Activated T-helper 1 cell treated with anti-CD3 and anti-CD28 coated beads, Interleukin-12 subunit alpha, Interleukin-12 subunit beta, Interleukin-2, Interleukin-4 antibody, amounts not matched to agents 30 ng/mL and 10 ng/mL and 1 ng/mL, durations not matched to agents 14 hours and 24 hours and 36 hours (primary cell): ENCODE data around the gene CCDC50. TPM values are rescaled to one million over a fixed set of nuclear protein-coding genes. Genes with fewer than 3 reads are reported as not detected.

Source experiments
- DNase-seq: peaks from one replicate; pipeline ENCODE4 v3.0.0; 2021; ENCODE audit warnings: low spot score
- H3K27ac Mint-ChIP-seq: one replicate; pipeline ENCODE4 v1.8.0; 2021; ENCODE audit warnings: mild to moderate bottlenecking, mixed read lengths
- H3K27me3 Mint-ChIP-seq: one replicate; pipeline ENCODE4 v1.8.0; 2022; ENCODE audit warnings: mild to moderate bottlenecking, moderate library complexity, mixed read lengths; ENCODE audit not compliant: insufficient read depth
- H3K36me3 Mint-ChIP-seq: one replicate; pipeline ENCODE4 v1.8.0; 2021; ENCODE audit warnings: low read depth, mixed read lengths
- H3K4me1 Mint-ChIP-seq: one replicate; pipeline ENCODE4 v1.8.0; 2021; ENCODE audit warnings: low read depth, mixed read lengths
- H3K4me3 Mint-ChIP-seq: one replicate; pipeline ENCODE4 v1.8.0; 2021; ENCODE audit warnings: mild to moderate bottlenecking, moderate library complexity, mixed read lengths
- H3K9me3 Mint-ChIP-seq: one replicate; pipeline ENCODE4 v1.8.0; 2021; ENCODE audit warnings: mixed read lengths
- intact Hi-C: fragments of 100-400 bp; cut with micrococcal nuclease; formaldehyde crosslinking; loops from one replicate; pipeline ENCODE4 v1.15.1; 2024
- total RNA-seq: library from RNA; stranded (reverse); gene quantifications from 2 replicates; pipeline ENCODE4 v1.2.3, GENCODE V29; 2022

Gene CCDC50
- total RNA-seq, 1 donor from 2014 or later: 36.1 TPM

DNA sequence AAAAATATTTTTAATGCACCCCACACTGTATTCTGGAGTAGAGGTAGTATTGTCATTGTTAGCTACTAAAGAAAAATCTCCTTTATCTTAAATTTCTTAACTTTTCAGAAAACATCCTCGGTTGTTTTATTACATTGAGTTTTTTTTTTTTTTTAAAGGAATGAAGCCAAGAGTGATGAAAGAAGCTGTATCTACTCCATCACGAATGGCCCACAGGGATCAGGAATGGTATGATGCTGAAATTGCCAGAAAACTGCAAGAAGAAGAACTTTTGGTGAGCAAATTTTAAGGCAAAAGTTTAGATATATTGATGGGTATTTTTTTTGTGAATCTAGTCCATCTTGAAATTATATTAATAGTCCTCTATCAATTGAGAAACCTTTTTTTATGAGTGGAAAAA lies 50.8 kb downstream of the CCDC50 start:
- Mint-ChIP-seq H3K4me3 (no peak overlapping the region), H3K27ac (no peak overlapping the region), H3K27me3 (no peaks in the 10 kb centered on the region), H3K36me3 (peaks cover 9% of the 10 kb centered on the region), H3K4me1 (peaks cover 9% of the 10 kb centered on the region), H3K9me3 (no peaks in the 10 kb centered on the region)
- intact Hi-C loops: no loop called here
- DNase-seq: no peak

DNA sequence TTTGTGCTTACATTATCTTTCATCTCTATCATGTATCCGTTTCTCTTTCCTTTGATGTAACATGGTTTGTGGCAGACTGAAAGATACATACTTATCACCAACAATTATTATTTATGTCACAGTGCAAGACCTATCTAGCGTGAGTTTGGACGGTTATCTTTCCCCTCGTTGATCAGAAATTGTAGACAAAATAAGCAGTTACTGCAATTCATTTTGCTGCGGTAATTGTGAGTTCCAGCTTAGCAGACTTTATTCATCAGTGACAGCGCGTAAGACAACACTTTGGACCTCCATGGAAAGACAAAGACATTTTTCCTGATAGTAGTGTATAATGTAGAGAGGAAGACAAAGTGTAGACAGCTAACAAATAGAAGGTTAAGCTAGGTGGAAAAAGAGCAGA lies 52.1 kb downstream of the CCDC50 start:
- Mint-ChIP-seq H3K27me3 (no peaks in the 10 kb centered on the region), H3K27ac (no peak overlapping the region), H3K36me3 (peaks cover 5% of the 10 kb centered on the region), H3K4me3 (no peak overlapping the region), H3K9me3 (no peaks in the 10 kb centered on the region), H3K4me1 (peaks cover 9% of the 10 kb centered on the region)
- intact Hi-C loops: no loop called here
- DNase-seq: no peak

DNA sequence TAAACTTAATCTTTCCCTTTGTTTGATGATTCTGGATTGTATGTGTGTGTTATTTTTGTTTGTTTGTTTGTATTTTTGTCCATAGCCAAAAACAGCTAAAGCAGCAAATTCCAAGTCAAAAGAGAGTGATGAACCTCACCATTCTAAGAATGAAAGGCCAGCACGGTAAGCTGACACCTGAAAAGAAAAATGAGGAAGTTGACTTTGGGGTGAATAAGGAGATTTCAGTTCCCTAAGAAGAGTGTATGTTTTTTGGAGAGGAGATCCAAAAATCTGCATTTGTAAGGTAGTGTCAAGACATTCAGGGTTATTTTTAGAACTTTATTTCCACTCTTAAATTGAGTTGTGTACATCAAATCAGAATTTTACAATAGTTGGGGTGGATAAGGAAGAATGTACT lies 53.5 kb downstream of the CCDC50 start:
- no peak for DNase-seq
- Mint-ChIP-seq H3K27ac (no peak overlapping the region), H3K4me1 (peaks cover 9% of the 10 kb centered on the region), H3K36me3 (peaks cover 5% of the 10 kb centered on the region), H3K9me3 (no peaks in the 10 kb centered on the region), H3K4me3 (no peak overlapping the region), H3K27me3 (no peaks in the 10 kb centered on the region)
- intact Hi-C loops: no loop called here

DNA sequence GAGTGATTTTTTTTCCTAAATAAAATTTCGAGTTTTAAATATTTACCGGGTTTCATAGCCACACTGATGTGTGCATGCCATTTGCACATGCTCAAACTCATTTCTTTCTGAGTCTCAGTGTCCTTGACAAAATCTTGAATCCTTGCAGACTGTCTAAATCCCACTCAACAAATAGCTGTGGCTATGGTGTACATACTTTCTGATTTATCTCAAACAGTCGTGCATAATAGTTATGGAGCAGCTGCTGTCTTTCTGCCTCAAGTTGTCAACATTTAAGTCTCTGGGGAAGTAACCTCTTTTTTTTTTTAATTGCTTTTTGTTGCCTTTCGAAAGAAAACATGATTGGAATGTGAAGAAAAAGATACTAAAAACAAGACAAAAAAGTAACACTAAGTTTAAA lies 53.9 kb downstream of the CCDC50 start:
- H3K27me3 Mint-ChIP-seq: no peaks in the 10 kb centered on the region
- H3K9me3 Mint-ChIP-seq: no peaks in the 10 kb centered on the region
- H3K27ac Mint-ChIP-seq: no peak overlapping the region
- H3K4me3 Mint-ChIP-seq: no peak overlapping the region
- no peak for DNase-seq
- peaks cover 8% of the 10 kb centered on the region for H3K4me1 Mint-ChIP-seq
- peaks cover 5% of the 10 kb centered on the region for H3K36me3 Mint-ChIP-seq
- intact Hi-C loops: no loop called here

DNA sequence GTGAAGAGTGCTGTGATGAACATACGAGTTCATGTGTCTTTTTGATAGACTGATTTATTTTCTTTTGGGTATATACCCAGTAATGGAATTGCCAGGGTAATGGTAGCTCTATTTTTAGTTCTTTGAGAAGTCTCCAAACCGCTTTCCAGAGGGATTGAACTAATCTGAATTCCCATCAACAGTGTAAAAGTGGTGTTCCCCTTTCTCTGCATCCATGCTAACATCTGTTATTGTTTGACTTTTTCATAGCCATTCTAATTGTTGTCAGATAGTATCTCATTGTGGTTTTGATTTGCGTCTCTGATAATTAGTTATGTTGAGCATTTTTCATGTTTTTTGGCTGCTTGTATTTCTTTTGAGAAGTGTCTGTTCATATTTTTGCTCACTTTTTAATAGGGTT lies 55.9 kb downstream of the CCDC50 start:
- H3K27me3 Mint-ChIP-seq: no peaks in the 10 kb centered on the region
- H3K4me1 Mint-ChIP-seq: no peaks in the 10 kb centered on the region
- peaks cover 6% of the 10 kb centered on the region for H3K36me3 Mint-ChIP-seq
- no peak overlapping the region for H3K27ac Mint-ChIP-seq
- no peak for DNase-seq
- intact Hi-C loops: loop anchor here (5.0 kb wide), 2 partner anchors 53 to 143 kb away; partner anchors contain the start of gene UTS2B
- H3K4me3 Mint-ChIP-seq: no peak overlapping the region
- no peaks in the 10 kb centered on the region for H3K9me3 Mint-ChIP-seq

DNA sequence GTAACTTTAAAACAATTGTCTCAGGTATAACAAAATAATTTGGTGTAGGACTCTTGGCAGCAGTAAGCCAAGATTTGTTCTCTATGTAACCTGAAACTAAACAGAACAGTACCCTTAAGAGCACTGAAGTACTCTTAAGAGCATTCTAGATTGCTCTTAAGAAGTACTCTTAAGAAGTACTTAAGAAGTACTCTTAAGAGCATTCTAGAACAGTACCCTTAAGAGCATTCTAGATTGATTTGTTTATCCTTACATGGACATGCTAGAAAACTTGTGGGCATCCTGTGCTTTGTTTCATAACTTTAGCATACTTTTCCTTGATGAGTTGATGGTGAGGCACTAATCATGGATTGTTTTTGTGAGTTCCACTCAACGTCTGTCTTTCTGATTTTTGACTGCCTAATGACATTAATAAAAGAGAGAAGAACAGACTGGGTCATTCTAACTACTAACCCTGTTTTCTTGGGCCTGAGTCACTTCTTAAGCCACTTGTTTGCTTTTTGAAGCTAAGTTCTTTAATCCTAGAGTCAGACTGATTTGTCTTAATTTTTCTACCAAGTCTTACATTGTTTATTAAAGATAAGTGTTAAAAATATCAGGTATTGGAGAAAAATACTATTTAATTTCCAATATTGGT lies 58.4 kb downstream of the CCDC50 start:
- Mint-ChIP-seq H3K4me1 (no peaks in the 10 kb centered on the region), H3K36me3 (peaks cover 4% of the 10 kb centered on the region), H3K27ac (no peak overlapping the region), H3K27me3 (no peaks in the 10 kb centered on the region), H3K4me3 (no peak overlapping the region), H3K9me3 (no peaks in the 10 kb centered on the region)
- DNase-seq: no peak
- intact Hi-C loops: loop anchor here (5.0 kb wide), 2 partner anchors 55 to 145 kb away; partner anchors contain the start of gene UTS2B

DNA sequence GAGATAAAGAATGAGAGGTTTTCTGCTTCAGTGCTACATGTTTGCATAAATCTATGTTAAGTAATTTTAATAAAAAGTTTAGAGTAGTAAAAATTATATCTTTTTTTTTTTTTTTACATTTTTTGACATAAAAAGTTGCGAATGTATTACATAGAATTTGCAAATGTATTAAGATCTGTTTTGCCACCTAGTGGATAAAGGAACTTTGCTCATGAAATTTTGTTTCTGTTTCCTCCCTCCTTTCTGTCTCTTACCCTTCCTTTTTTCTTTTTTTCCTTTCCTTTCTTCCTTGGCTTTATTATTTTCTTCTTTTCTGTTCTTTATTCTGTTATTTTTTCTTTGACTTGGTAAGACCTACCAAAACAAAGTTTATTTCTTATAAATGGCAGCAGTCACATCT lies 59.6 kb downstream of the CCDC50 start:
- H3K4me3 Mint-ChIP-seq: no peak overlapping the region
- DNase-seq: no peak
- intact Hi-C loops: loop anchor here (5.0 kb wide), 2 partner anchors 57 to 147 kb away; partner anchors contain the start of gene UTS2B
- H3K9me3 Mint-ChIP-seq: no peaks in the 10 kb centered on the region
- peaks cover 5% of the 10 kb centered on the region for H3K36me3 Mint-ChIP-seq
- H3K4me1 Mint-ChIP-seq: no peaks in the 10 kb centered on the region
- H3K27me3 Mint-ChIP-seq: no peaks in the 10 kb centered on the region
- H3K27ac Mint-ChIP-seq: no peak overlapping the region

DNA sequence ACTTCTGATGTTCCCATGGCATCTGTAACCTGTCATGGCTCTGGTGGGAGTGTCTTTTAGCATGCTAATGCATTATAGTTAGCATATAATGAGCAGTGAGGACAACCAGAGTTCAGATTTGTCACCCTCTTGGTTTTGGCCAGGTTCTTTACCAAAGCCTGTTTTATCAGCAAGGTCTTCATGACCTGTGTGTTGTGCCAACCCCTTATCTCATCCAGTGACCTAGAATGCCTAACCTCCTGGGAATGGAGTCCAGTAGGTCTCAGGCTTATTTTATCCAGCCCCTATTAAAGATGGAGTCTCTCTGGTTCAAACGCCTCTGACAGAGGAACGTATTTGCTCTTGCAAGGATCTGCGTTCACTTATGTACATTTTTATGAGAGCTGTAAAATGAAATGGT lies 61.4 kb downstream of the CCDC50 start:
- H3K4me1 Mint-ChIP-seq: no peaks in the 10 kb centered on the region
- H3K9me3 Mint-ChIP-seq: no peaks in the 10 kb centered on the region
- H3K4me3 Mint-ChIP-seq: no peak overlapping the region
- intact Hi-C loops: no loop called here
- DNase-seq: no peak
- H3K27ac Mint-ChIP-seq: no peak overlapping the region
- no peaks in the 10 kb centered on the region for H3K27me3 Mint-ChIP-seq
- H3K36me3 Mint-ChIP-seq: peaks cover 5% of the 10 kb centered on the region

DNA sequence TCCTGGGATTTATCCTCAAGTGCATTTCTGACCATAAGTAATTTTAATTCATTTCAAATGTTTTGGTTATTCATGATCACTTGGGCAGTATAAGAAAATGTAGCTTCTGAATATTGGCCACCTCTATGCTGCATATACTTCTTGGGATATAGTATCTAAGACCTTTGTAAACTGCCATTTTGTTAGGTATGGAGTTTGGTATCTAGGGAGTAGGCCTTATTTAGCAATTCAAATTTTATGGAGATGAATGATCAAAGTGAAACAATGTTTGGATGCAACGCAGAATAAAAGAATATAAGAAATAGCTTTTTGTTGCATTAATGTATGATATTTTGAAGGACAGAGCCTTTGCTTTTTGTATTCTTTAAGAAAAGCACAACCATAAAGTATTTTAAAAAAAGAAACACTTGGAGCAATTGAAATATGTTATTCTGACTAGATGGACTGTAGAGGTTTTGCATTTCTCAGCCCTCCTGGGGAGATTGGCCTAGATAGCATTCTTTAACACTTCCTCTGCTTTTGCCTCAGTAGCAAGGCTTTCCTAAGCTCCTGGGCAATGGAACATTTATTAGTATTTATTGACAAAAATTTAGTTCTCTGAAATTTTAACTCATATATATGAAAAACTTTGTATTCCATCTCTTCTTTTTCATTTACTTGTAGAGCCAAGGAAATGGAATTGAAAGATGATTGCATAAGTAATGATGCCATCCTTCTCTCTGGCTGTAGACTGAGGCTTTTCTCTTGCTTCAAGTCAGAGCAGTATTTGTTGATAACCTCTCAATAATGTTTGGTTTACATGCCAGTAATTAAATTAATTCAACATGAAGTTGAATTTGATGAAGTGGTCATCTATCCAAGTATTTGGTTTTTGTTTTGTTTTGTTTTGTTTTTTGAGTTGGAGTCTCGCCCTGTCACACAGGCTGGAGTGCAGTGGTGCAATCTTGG lies 62.9 kb downstream of the CCDC50 start:
- Mint-ChIP-seq H3K36me3 (peaks cover 7% of the 10 kb centered on the region), H3K4me3 (no peak overlapping the region), H3K4me1 (no peaks in the 10 kb centered on the region), H3K9me3 (no peaks in the 10 kb centered on the region), H3K27me3 (no peaks in the 10 kb centered on the region), H3K27ac (no peak overlapping the region)
- no peak for DNase-seq
- intact Hi-C loops: no loop called here

DNA sequence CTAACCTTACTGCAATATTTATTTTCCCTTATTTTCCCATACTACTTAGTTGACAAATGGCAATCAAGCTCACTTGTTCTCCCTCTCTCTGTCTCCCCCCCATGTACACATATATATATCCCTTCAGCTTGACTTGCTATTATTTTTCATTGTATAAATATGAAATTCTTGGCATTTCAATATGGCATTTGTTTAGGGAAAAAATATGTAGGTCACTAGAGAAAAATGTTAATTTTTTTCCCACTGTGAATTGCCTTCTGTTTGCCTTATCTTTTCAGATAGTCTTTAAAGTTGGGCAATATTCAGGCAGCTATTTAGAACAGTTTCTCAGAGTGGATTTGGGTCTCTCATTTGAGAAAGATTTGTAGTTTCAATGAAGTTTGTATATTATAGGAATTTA lies 64.0 kb downstream of the CCDC50 start:
- H3K4me3 Mint-ChIP-seq: no peak overlapping the region
- H3K4me1 Mint-ChIP-seq: no peaks in the 10 kb centered on the region
- H3K27ac Mint-ChIP-seq: no peak overlapping the region
- intact Hi-C loops: no loop called here
- H3K9me3 Mint-ChIP-seq: no peaks in the 10 kb centered on the region
- H3K36me3 Mint-ChIP-seq: peaks cover 7% of the 10 kb centered on the region
- DNase-seq: no peak
- no peaks in the 10 kb centered on the region for H3K27me3 Mint-ChIP-seq

DNA sequence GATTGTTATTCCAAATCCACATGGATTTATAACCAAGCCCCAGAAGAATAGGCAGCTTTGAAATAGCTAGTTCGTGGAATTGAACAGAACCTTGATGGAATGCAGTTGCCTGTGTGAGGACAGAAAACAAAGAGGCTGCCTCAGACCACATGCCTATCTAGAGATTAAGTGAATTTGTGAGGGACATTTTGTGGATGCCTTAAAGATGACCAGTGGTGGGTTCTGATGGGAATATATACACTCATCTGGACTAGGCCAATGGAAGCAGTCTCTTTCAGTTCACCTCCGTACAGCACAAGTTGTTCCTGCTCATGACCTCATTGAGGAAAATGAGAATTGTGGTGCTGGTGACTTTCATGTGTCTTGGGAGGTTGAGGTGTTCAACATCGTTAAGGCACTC lies 68.6 kb downstream of the CCDC50 start:
- Mint-ChIP-seq H3K27ac (no peak overlapping the region), H3K27me3 (no peaks in the 10 kb centered on the region), H3K4me3 (no peak overlapping the region), H3K9me3 (no peaks in the 10 kb centered on the region), H3K36me3 (peaks cover 5% of the 10 kb centered on the region), H3K4me1 (no peaks in the 10 kb centered on the region)
- no peak for DNase-seq
- intact Hi-C loops: no loop called here

DNA sequence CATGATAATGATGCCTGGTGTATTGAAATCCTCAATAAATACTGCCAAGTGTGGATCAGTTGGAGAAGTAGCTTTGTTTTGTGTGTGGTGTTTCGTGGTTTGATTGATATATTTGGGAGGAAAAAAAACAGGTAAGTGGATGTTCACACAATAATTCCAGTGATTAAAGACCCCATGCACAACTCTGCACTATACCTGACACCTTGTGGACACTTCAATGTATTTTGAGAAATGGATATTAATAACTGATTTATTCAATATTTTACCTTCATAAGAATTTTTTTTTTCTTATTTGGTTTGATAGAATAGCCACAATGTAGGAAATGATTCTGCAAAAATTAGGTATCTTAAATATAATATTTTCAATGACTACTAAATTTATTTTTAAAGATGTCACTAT lies 69.4 kb downstream of the CCDC50 start:
- peaks cover 3% of the 10 kb centered on the region for H3K36me3 Mint-ChIP-seq
- no peak for DNase-seq
- no peak overlapping the region for H3K27ac Mint-ChIP-seq
- no peaks in the 10 kb centered on the region for H3K4me1 Mint-ChIP-seq
- H3K9me3 Mint-ChIP-seq: no peaks in the 10 kb centered on the region
- intact Hi-C loops: no loop called here
- no peak overlapping the region for H3K4me3 Mint-ChIP-seq
- no peaks in the 10 kb centered on the region for H3K27me3 Mint-ChIP-seq

DNA sequence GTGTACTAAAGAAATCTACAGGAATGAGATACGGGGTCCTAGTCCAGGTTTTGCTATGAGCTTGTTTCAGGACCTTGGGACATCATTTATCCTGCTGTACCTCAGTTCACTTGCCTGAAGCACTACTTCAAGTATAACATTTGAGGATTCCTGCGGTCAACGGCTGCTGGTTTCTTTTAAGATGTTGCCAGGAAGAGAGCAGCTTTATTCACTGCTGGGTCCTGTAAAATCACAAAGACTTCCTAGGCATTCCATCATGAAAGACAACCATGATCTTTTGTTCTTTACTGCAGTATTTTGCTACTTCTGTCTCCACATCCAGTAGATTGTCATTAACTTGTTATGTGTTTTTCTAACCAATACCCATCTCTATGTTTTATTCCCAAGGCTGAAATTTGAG lies 70.7 kb downstream of the CCDC50 start:
- no peaks in the 10 kb centered on the region for H3K9me3 Mint-ChIP-seq
- H3K4me1 Mint-ChIP-seq: no peaks in the 10 kb centered on the region
- H3K27ac Mint-ChIP-seq: no peak overlapping the region
- no peak overlapping the region for H3K4me3 Mint-ChIP-seq
- H3K36me3 Mint-ChIP-seq: peaks cover 3% of the 10 kb centered on the region
- intact Hi-C loops: no loop called here
- no peaks in the 10 kb centered on the region for H3K27me3 Mint-ChIP-seq
- DNase-seq: no peak
